H54 (cell line): ENCODE measurements around the gene LAMC2.

Source experiments
- DNase-seq: peaks from one replicate; pipeline ENCODE4 v3.0.0; 2011; ENCODE audit warnings: low spot score, mixed read lengths; ENCODE audit not compliant: insufficient read length
- FAIRE-seq: peaks from 3 replicates; lab custom pipeline; 2011; peaks lifted over from hg19 to GRCh38; lab: Jason Lieb, UNC
- POLR2A ChIP-seq: IDR thresholded peaks from 2 replicates; pipeline ENCODE4 v1.6.1; 2011; ENCODE audit warnings: low read depth, mild to moderate bottlenecking, low read length

Gene LAMC2

GRCh38 chr1:183278739-183279591 is 92.9 kb downstream of the LAMC2 start:
- no peak for FAIRE-seq
- DNase-seq, result peak; percentile 51
- TF ChIP-seq POLR2A, result peak; percentile 59; the same call in 1 of the 2 replicates

- DNase-seq, result peak; percentile 68
- FAIRE-seq, result no peak
- TF ChIP-seq POLR2A, result peak; percentile 17; the same call in 1 of the 2 replicates
Measured at GRCh38 chr1:183279835-183280234, 93.8 kb downstream of the LAMC2 start.

GRCh38 chr1:183281039-183281438 is 95.0 kb downstream of the LAMC2 start:
- no peak for DNase-seq
- no peak for FAIRE-seq
- no peak for TF ChIP-seq POLR2A

GRCh38 chr1:183281553-183282091 is 95.6 kb downstream of the LAMC2 start:
- peak; percentile 66 for DNase-seq
- no peak for TF ChIP-seq POLR2A
- FAIRE-seq, result no peak

GRCh38 chr1:183282101-183282855 is 96.2 kb downstream of the LAMC2 start:
- no peak for DNase-seq
- no peak for FAIRE-seq
- TF ChIP-seq POLR2A, result no peak

GRCh38 chr1:183283286-183283685 is 97.2 kb downstream of the LAMC2 start:
- DNase-seq, result no peak
- no peak for FAIRE-seq
- no peak for TF ChIP-seq POLR2A

- no peak for DNase-seq
- no peak for FAIRE-seq
- no peak for TF ChIP-seq POLR2A
Measured at GRCh38 chr1:183284086-183284485, 98.0 kb downstream of the LAMC2 start.

- TF ChIP-seq POLR2A, result no peak
- DNase-seq, result no peak
- FAIRE-seq, result no peak
Measured at GRCh38 chr1:183285256-183285655, 99.2 kb downstream of the LAMC2 start.

DNA sequence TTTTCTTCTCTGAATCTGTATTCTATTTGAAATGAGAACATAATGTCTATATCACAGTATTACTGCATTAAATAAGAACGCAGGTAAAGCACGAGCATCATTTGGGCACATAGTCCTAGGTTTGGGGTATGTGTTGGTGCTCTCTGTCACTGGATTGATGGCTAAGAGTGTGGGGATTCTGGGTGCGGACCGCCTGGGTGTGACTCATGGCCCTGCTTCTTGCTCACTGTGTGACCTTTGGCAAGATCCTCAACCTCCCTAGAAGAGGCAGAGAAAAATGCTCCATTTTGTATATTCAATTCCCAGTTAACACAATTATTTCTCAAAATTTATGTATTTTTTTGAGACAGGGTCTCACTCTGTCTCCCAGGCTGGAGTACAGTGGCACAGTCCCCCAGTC is 99.7 kb downstream of the LAMC2 start:
- FAIRE-seq (no peak), DNase-seq (no peak)
- TF ChIP-seq POLR2A, result no peak

DNA sequence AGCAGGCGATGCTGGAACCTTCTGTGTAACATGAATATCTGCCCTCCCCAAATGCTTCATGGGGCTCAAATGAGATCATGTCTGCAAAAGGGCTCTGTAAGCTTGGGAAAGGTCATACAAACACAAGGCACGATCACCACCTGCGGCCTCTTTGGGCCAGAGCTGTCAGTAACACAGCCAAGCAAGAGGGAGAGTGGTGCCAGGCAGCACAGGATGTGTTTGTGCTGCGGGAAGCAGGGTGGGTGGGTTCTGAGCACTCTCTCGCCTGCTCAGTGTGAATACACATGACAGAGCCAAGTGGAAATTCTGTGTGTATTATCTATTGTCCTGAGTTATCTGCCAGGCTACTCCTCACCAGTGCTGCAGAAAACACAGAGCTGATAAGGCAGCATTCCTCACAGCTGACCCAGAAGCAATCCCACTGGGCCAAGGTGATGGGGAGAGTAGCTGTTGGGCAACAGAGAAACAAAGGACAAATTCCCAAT is 101.2 kb downstream of the LAMC2 start:
- FAIRE-seq (no peak), DNase-seq (no peak)
- no peak for TF ChIP-seq POLR2A

- no peak for DNase-seq
- TF ChIP-seq POLR2A, result no peak
- no peak for FAIRE-seq
Measured at GRCh38 chr1:183288583-183288982, 102.5 kb downstream of the LAMC2 start.

DNA sequence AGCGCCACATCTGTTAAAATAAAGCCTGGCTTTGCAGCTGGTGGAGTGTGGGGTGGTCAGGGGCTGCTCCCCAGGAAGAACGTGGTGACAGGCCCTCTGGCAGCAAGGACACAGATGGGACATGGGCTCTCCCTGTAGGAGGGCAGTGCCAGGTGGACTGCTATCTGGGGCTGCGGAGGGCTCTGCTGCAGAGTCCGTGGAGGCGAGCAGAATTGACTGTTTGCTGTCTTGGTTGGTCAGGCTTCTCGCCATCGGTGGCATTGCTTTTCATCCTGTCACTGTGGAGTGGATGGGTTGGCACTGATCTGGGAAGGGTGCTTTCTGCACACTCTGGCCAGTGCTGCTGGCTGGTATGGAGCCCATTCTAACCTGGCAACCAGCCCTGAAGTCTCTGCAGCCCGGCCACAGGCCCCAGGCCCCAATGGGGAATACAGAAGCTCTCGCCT is 103.0 kb downstream of the LAMC2 start:
- TF ChIP-seq POLR2A, result no peak
- FAIRE-seq (no peak), DNase-seq (no peak)

DNA sequence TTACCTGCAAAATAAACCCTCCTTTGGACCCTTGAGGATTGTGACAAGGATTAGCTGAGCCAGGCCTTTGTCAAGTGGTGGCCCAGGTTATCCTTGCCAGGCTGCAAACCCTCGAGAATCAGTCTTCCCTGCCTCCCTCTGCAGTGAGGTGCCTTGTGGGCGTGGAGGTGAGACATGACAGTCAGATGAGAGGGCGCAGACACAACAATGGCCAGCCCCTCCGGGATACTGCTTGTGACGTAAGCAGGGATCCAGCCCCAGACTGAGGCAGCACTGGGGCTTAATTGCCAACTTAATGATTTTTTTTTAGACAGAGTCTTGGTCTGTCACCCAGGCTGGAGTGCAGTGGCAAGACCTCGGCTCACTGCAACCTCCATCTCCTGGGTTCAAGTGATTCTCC is 104.6 kb downstream of the LAMC2 start:
- FAIRE-seq, result no peak
- TF ChIP-seq POLR2A, result no peak
- DNase-seq, result no peak
